HG02938 (cell line): ENCODE data around the gene CCR3.

ENCODE experiments used
- ATAC-seq: cut with Tn5 transposase; IDR thresholded peaks from one replicate; pipeline ENCODE4 v1.9.1; 2021; ENCODE audit warnings: mild to moderate bottlenecking, moderate library complexity; ENCODE audit not compliant: unreplicated experiment

CCR3 gene

DNA sequence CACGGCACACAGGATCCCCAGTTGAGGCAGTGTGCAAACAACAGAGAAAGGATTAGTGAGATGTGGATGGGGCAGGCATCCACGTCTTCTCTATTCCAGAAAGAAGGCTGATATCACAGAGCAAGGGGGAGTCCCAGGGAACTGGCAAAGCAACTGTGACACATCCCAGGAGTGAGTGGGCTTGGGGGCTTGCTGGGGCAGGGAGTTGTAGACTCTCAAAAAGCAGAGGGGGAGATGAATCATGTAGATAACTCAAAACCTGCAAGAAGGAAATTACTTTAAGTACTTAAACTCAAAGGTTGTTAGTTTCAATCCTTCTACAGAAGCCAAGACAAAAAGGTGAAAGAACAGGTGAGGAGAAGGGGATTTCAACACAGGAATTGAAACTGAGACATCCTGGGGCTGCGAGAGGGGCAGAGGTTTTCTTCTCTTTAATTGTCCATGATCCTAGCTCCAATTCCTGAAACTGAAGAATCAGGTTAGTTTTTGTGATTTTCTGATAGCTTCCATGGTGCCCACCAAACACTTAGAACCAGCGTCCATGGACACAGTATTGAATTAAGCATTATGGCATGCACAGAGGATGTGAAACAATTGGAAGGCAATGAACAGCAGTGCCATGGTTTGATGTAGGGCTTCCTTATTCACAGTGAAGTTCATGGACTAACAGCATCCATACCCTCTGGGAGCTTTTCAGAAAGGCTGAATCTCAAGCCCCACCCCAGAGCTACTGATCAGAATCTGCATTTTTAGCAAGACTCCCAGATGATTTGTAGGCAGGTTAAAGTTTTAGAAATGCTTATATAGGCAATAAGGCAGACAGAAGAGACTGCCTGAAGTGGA is 52.0 kb downstream of the CCR3 start:
- ATAC-seq = no peak

DNA sequence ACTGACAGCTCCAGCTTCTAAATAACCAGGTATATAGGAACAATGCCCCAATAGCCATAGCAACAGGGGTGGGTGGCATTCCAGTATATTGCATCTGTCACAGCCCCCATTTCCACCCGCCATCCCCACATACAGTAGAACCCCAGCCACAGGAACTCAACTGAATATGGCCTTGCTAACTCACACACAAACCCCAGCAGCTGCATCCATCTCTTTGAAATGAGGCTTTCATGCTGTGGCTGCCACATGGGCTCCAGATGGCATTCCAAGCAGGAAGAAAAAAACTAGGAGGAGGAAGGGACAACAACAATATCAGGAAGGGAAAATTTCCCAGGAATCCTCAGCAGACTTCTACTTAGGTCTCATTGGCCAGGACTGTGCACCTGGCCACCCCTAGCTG is 54.6 kb downstream of the CCR3 start:
- no peak for ATAC-seq

DNA sequence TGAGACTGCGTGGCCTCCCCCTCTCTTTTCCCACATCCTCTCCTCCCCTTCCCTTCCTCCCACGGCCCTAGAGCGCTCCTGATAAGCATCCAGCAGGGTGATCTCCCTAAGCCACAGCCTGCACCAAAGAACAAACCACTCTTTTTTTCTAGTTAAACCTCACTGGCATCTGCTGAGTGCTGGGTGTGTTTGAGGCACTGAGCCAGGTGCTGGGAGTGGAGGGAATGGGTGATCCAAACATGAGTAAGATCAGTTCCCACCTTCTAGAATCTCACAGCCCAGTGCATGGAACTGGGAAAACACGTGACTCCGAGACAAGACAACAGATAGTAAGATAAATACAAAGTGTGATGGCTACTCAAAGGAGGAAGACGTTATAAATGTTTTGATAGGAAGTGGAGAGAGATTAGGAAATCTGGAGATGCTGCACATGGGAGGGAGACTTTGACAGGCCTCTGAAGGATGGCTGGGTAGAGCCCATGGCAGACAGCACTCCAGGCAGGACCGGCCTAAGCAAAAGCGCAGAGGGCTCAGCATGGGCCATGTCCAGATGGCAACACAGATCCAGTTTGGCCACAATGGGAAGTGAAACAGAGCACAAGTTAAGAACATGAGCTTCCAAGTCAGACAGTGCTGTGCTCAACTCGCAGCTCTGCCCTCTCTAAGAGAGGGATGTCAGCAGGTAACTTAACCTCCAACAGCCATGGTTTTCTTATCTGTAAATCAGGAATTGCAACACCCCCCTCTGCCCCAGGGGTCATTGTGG is 55.6 kb downstream of the CCR3 start:
- ATAC-seq = no peak

DNA sequence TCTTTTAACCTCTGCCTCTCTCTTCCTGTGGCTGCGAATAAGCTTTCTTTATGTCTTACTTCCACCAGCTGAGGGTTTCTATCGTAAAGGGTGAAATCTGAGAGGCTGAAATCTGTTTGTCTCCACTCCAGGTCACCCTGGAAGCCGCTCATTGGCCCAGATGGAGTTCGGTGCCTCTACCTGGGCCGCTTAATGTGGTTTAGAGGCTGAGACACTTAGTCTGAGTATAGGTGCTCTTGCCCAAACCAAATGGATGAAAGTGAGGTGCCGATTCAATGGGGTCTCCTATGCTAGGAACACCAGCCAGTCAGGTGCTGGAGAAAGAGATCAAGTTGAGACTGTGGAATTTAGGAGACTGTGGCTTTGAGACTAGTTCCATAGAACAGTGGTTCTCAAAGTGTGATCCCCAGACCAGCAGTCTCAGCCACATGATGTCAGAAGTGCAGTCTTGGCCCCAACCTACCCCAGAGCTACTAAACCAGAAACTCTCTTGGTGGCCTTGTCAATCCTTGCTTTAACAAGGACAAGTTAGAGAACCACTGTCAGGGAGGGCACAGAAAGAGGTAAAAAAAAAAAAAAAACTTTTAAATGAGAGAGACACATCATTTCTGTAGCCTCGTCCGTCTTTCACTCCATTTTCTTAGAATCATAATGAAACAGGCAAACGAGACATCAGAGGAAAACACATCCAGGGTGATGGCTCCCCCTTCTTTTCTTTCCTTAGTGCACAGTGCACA is 56.8 kb downstream of the CCR3 start:
- ATAC-seq = no peak

DNA sequence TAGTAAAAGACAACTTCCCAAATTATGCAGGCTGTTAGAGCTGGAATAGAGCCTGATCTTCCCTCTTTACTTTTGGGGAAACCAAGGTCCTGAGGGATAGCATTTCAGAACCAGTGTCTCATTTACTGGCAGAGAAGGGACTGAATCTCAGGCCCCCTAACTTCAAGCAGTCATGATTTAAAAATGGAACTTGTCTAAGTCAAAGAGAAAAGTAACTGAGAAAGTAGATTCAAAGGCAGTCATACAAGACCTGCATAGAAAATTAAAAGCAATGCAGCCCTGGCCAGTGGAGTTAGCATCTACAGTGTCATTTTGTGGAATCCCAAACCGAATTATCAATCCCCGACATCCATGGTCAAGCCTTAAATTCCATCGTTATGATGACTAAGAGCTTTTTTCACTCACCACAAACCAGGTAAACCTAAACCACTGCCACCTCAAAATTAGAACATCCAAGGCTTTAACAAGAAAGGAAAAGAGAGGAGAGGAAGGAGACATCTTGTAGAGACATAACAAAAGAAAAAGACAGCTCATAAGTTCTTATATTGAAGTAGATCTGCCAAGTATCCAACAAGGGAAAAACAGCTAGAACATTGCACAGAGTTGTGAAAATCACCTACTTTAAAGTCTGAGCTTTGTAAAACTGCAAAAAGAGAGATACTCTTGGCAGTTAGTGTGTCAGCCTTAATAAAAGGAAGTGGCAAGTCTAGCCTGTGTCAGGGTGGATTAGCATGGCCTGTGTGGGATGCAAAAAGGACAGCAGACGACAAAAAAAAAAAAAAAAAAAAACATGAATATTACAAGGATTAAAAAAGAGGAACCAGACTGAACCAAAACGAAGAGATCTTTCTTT is 57.6 kb downstream of the CCR3 start:
- no peak for ATAC-seq

DNA sequence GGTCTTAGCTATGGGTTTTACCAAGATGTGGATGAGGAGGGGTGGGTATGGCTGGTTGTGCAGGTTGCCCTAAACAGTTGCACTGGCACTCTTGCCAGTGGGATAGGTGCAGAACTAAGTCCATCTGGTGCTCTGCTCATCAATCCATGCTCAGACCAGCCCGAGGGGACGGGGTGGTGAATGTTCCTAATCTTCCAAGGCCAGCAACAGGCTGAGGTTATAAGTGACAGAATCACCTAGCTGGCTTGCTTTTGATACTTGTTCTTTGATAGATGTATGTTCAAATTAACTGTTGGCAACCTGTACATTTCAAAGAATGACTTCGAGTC is 58.2 kb downstream of the CCR3 start:
- no peak for ATAC-seq

DNA sequence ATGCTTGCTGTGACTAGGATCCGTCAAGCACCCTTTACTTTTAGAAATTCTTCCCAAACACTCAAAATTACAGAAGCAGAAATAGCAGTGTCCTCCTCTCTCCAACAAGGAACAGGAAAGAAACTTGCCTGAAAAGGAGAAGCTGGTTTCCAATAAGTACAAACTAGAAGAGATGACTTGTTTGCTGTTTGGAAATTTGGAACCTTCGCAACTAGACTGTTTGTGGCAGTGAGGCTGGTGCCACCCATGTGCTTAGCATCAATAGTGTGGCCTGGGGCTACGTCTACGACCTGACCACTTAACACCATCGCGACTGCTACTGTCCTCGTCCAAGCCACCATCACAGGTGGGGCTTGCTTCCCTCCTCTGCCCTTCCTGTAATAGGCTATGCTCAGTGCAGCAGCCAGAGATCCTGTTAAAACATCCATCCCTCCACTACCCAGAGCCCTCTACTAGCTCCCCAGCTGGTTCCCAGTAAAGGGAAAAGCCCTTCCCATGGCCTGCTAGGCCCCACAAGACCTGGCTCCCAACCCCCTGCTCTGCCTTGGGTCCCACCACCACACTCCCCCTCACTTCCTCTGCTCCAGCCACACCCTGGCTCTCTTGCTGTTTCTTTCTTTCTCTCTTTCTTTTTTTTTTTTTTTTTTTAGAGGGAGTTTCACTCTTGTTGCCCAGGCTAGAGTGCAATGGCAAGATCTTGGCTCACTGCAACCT is 59.0 kb downstream of the CCR3 start:
- no peak for ATAC-seq

DNA sequence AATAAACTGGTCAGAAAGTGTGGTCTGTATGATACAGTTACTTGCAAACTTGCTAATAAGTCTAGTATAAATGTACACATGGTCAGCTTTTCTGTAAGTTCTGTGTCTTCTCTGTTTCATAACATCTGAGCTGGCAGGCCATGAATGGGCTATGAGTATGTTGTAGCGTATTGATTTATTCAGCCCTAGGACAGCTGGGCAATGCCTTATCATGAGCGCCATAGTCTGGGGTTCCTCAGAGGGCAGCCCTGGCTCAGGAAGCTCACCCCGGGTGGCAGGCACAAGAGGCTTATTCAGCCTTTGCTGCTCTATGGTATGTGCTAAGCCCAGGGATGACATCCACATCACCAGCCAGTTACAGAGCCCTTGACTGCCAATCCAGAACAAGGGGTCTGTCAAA is 61.0 kb downstream of the CCR3 start:
- ATAC-seq = no peak

DNA sequence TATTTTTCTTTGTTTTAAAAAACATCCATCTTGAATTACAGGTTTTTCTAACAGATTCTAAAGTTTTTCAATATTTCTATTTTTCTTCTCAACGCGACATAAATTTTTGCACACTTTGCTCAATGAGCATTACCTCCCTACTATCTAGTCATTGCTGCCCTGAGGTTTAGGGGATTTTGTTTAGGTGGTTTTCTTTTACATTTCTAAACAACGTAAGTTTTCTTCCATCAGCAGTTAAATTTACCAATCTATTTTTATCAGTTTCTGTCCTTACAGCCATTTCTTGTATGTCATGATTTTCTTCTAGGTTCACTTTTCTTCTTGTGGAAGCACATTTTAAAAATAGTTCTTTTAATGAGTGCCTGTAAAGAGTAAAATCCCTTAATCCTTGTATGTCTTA is 62.5 kb downstream of the CCR3 start:
- ATAC-seq = no peak

DNA sequence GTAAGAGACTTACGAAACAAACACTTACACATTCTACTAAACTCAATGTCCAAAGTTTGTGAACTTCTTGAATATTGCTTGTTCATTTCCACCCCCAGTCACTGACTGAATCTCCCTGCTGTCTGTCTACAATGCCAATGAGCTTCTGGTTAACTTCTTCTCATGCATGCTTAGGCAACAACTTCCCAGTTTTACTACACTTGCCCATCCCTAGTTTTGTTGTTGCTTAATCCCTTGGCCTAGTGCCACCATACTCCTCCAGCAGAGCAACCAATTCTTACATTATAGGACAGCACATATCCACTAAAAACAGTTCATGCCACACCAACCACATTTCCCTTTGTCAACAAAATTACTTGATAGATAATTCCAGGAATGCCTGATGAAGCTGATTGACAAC is 70.7 kb downstream of the CCR3 start:
- no peak for ATAC-seq

DNA sequence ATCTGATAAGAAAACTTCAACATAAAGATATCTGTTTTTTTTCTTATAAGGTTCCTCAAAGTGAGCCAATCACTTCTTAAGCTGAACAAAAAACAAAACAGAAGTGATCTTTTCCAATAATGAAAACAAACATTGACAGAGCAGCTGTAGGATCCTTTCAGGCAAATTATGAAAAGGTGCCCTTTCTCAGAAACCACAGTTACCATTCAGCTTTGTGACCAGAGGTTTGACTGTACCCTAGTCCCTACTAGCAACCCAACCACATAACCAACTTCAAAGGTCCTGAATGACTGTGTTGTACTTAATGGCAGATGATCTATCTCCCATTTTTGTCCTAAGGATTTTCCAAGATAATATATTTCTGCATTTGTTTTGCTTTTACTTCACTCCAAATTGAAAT is 72.3 kb downstream of the CCR3 start:
- no peak for ATAC-seq

DNA sequence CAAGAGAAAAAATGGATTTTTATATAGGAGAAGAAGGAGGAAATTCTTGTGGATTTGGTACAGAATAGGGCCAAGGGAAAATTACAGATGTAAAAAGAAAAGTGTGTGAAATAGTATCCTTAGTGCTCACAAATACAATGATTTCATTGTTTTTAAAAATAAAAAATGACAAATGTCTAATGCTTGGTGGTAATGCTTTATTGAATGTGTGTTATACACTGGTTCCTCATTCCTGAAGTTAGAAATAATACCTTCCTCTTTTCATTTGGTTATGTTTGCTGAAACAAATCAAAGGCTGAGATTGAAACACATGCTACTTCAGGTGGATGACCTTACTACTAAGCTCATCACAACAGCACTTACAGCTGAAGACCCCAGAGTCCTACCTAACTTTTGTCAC is 73.9 kb downstream of the CCR3 start:
- ATAC-seq = no peak
